Activated CD4-positive, alpha-beta T cell treated with anti-CD3 and anti-CD28 coated beads for 4 hours (primary cell): ENCODE measurements around the gene ANKRD40.
"Not testable (repeated sequence)": the region's sequence is repeated elsewhere in the genome, so short reads cannot be mapped to it uniquely, and the experiment has no call there.

Source experiments
- DNase-seq, 2 donors: peaks; one replicate each; pipeline ENCODE4 v3.0.0-alpha.2; 2020

ANKRD40 gene

GRCh38 chr17:50685334-50685665, 22.4 kb downstream of the ANKRD40 start:
- DNase-seq: no peak

GRCh38 chr17:50684612-50685333, 22.9 kb downstream of the ANKRD40 start:
- DNase-seq: no peak

GRCh38 chr17:50684288-50684611, 23.5 kb downstream of the ANKRD40 start:
- DNase-seq: no peak

GRCh38 chr17:50683434-50684287, 24.1 kb downstream of the ANKRD40 start:
- DNase-seq: no peak

GRCh38 chr17:50682938-50683337, 24.8 kb downstream of the ANKRD40 start:
- DNase-seq: no peak

- no peak for DNase-seq
Observed at GRCh38 chr17:50682441-50682840, 25.3 kb downstream of the ANKRD40 start.

- no peak for DNase-seq
Observed at GRCh38 chr17:50681263-50682200, 26.2 kb downstream of the ANKRD40 start.

GRCh38 chr17:50680543-50681262, 27.0 kb downstream of the ANKRD40 start:
- DNase-seq: not testable (repeated sequence)

GRCh38 chr17:50680126-50680525, 27.6 kb downstream of the ANKRD40 start:
- DNase-seq: no peak

- DNase-seq: no peak
Observed at GRCh38 chr17:50679008-50679544, 28.6 kb downstream of the ANKRD40 start.

GRCh38 chr17:50677851-50678375, 29.8 kb downstream of the ANKRD40 start:
- DNase-seq: no peak

GRCh38 chr17:50676065-50676975, 31.4 kb downstream of the ANKRD40 start:
- no peak for DNase-seq

- no peak for DNase-seq
Observed at GRCh38 chr17:50675627-50676026, 32.1 kb downstream of the ANKRD40 start.

GRCh38 chr17:50675190-50675589, 32.5 kb downstream of the ANKRD40 start:
- no peak for DNase-seq

- DNase-seq: no peak
Observed at GRCh38 chr17:50672831-50673551, 34.7 kb downstream of the ANKRD40 start.

GRCh38 chr17:50672071-50672470, 35.6 kb downstream of the ANKRD40 start:
- no peak for DNase-seq

- DNase-seq: no peak
Observed at GRCh38 chr17:50668838-50669581, 38.7 kb downstream of the ANKRD40 start.

- DNase-seq: no peak
Observed at GRCh38 chr17:50668025-50668837, 39.5 kb downstream of the ANKRD40 start.
